HG02610 (cell line): ENCODE results near the gene FRA10AC1.
A peak's percentile ranks its signal among the peaks of the same experiment; 100 is the strongest.

Experiments used
- ATAC-seq: cut with Tn5 transposase; IDR thresholded peaks from one replicate; pipeline ENCODE4 v1.9.1; 2021; ENCODE audit warnings: mild to moderate bottlenecking, moderate library complexity; ENCODE audit not compliant: unreplicated experiment

Gene FRA10AC1

DNA sequence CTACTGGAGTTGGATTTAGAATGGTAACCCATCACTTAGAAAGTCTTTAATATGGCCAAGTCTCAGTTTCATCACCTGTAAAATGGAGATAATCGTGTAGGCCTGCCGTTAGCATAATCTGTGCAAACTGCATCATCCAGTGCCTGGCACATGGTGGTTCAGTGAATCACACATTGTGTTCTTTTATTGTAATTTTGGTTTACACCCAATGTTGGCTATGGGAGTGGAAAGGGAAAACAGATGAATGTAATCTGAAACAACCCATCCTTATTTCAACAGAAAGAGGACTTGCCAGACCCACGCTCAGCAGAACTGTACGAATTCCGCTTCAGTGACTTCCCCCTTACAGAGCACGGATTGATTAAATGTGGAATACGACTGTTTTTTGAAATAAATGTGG is 62.6 kb downstream of the FRA10AC1 start:
- no peak for ATAC-seq

- ATAC-seq: peak; percentile 67
These were observed 71.5 kb downstream of the FRA10AC1 start for GRCh38 chr10:93630625-93631557.

GRCh38 chr10:93629647-93630305 is 72.6 kb downstream of the FRA10AC1 start:
- ATAC-seq: no peak

- ATAC-seq: no peak
These were observed 73.5 kb downstream of the FRA10AC1 start for GRCh38 chr10:93628858-93629257.

DNA sequence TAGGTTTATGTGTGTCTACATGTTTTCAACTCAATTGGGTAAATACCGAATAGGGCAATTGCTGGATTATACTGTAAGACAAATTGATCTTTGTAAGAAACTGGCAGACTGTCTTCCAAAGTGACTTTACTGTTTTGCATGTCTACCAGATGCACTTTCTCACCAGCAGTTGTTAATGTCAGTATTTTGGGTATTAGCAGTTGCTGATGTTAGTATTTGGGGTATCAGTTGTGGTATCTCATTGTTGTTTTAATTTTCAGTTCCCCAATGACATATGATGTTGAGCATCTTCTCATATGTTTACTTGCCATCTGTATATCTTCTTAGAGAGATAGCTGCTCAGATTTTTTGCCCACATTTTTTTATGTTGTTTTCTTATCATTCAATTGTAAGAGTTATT is 79.5 kb downstream of the FRA10AC1 start:
- no peak for ATAC-seq

GRCh38 chr10:93620925-93621324 is 81.5 kb downstream of the FRA10AC1 start:
- no peak for ATAC-seq
